Stimulated activated naive CD8-positive, alpha-beta T cell treated with anti-CD3 and anti-CD28 coated beads, Interleukin-15, Interleukin-2, amounts not matched to agents 100 U/mL and 50 U/mL, for 24 hours (primary cell): ENCODE results near the gene PRR36.
"Not testable (repeated sequence)": the region's sequence is repeated elsewhere in the genome, so short reads cannot be mapped to it uniquely, and the experiment has no call there.

Experiments used
- ATAC-seq: fragments of 150-1000 bp; cut with Tn5 transposase; one replicate; pipeline ENCODE4 v1.10.0; 2021
- DNase-seq: peaks from one replicate; pipeline ENCODE4 v3.0.0; 2021

Gene PRR36

GRCh38 chr19:7898967-7899366, 24.8 kb upstream of the PRR36 start:
- DNase-seq (no peak), ATAC-seq (no peak)

GRCh38 chr19:7897292-7897691, 23.1 kb upstream of the PRR36 start:
- DNase-seq (no peak), ATAC-seq (no peak)

GRCh38 chr19:7895565-7895964, 21.4 kb upstream of the PRR36 start:
- no peak for ATAC-seq

GRCh38 chr19:7894612-7895309, 20.6 kb upstream of the PRR36 start:
- ATAC-seq (no peak), DNase-seq (no peak)

More at GRCh38 chr19:7895565-7895964, 21.4 kb upstream of the PRR36 start:
- DNase-seq = no peak

- ATAC-seq = peak; percentile 60
- DNase-seq = not testable (repeated sequence)
These were observed 19.3 kb upstream of the PRR36 start for GRCh38 chr19:7893362-7894101.

- ATAC-seq (no peak), DNase-seq (no peak)
These were observed 14.6 kb upstream of the PRR36 start for GRCh38 chr19:7888826-7889217.

- DNase-seq = peak; percentile 67
These were observed 14.1 kb upstream of the PRR36 start, which contains the start of gene LRRC8E for GRCh38 chr19:7888145-7888825. Gene LRRC8E (plus strand): TSS chr19:7888510. CDS start chr19:7895604, 7,094 bp downstream.

GRCh38 chr19:7887408-7888144, 13.4 kb upstream of the PRR36 start:
- ATAC-seq = no peak
- DNase-seq = no peak

More at GRCh38 chr19:7888145-7888825, 14.1 kb upstream of the PRR36 start, which contains the start of gene LRRC8E:
- peak; percentile 75 for ATAC-seq

GRCh38 chr19:7885818-7886217, 11.6 kb upstream of the PRR36 start:
- DNase-seq (no peak), ATAC-seq (no peak)

GRCh38 chr19:7883796-7884570, 9.8 kb upstream of the PRR36 start:
- no peak for ATAC-seq

GRCh38 chr19:7883105-7883504, 8.9 kb upstream of the PRR36 start:
- ATAC-seq = no peak
- no peak for DNase-seq

More at GRCh38 chr19:7883796-7884570, 9.8 kb upstream of the PRR36 start:
- no peak for DNase-seq

GRCh38 chr19:7881910-7882309, 7.7 kb upstream of the PRR36 start:
- ATAC-seq (no peak), DNase-seq (no peak)

- peak; percentile 28 for ATAC-seq
These were observed 5.6 kb upstream of the PRR36 start for GRCh38 chr19:7879836-7880235.

GRCh38 chr19:7879111-7879807, 5.1 kb upstream of the PRR36 start:
- ATAC-seq (no peak), DNase-seq (no peak)

More at GRCh38 chr19:7879836-7880235, 5.6 kb upstream of the PRR36 start:
- DNase-seq = no peak

- DNase-seq = no peak
- ATAC-seq = no peak
These were observed 3.2 kb upstream of the PRR36 start for GRCh38 chr19:7877249-7877836.

- DNase-seq (no peak), ATAC-seq (no peak)
These were observed 695 bp upstream of the PRR36 start for GRCh38 chr19:7874897-7875273.

- ATAC-seq (no peak), DNase-seq (no peak)
These were observed 700 bp downstream of the PRR36 start for GRCh38 chr19:7873304-7874075.

- ATAC-seq (no peak), DNase-seq (no peak)
These were observed 1.6 kb downstream of the PRR36 start for GRCh38 chr19:7872306-7873204.
